H1 (cell line): ENCODE measurements around the gene RYR3. TPM values are rescaled to one million over a fixed set of nuclear protein-coding genes. Genes with fewer than 3 reads are reported as not detected.

ENCODE experiments used
- ASH2L ChIP-seq: fragments of 200-600, 300-600 bp; sonication (generic); IDR thresholded peaks from one replicate; pipeline ENCODE4 v1.7.1; 2017; ENCODE audit warnings: low read length
- GABPA ChIP-seq: IDR thresholded peaks from 2 replicates; pipeline ENCODE4 v1.6.1; 2011; ENCODE audit warnings: mild to moderate bottlenecking, low read length, moderate library complexity, borderline replicate concordance; ENCODE audit not compliant: insufficient read depth
- KDM1A ChIP-seq: fragments of 200-600, 300-600 bp; sonication (generic); IDR thresholded peaks from 2 replicates; pipeline ENCODE4 v1.7.1; 2016; ENCODE audit warnings: mild to moderate bottlenecking, low read length, borderline replicate concordance
- PHF8 ChIP-seq: fragments of 200-600 bp; sonication (generic); conservative IDR thresholded peaks from 2 replicates; pipeline ENCODE4 v1.7.1; 2012; ENCODE audit warnings: low read depth, mild to moderate bottlenecking, inconsistent platforms, low read length, moderate library complexity
- POU5F1 ChIP-seq: IDR thresholded peaks from 2 replicates; pipeline ENCODE4 v1.6.1; 2011; ENCODE audit warnings: low read depth, mild to moderate bottlenecking, low read length, moderate library complexity
- RFX5 ChIP-seq: IDR thresholded peaks from 2 replicates; pipeline ENCODE4 v1.6.1; 2011; ENCODE audit warnings: low read depth, low read length, improper control_type of control experiment, borderline replicate concordance
- SIRT6 ChIP-seq: IDR thresholded peaks from one replicate; pipeline ENCODE4 v1.7.1; 2012; ENCODE audit warnings: low read length, inconsistent platforms
- SRF ChIP-seq: IDR thresholded peaks from 2 replicates; pipeline ENCODE4 v1.6.1; 2011; ENCODE audit warnings: mild to moderate bottlenecking, low read depth, low read length, moderate library complexity
- TCF12 ChIP-seq: IDR thresholded peaks from 2 replicates; pipeline ENCODE4 v1.6.1; 2011; ENCODE audit warnings: low read depth, mild to moderate bottlenecking, low read length
- polyA plus RNA-seq, 7 experiments: library from polyadenylated mRNA; depleted of rRNA in 3 of 7; stranded (reverse) in 5 of 7; unstranded in 2 of 7; fragments of >200 nt in 5 of 7; fragments of 200-250 nt in 2 of 7; gene quantifications; 1 replicate in 5 of 7; 2 replicates in 1 of 7; 4 replicates in 1 of 7; pipeline versions ENCODE4 v1.2.1 to v1.2.3, GENCODE V29; 2011 to 2013; ENCODE audit warnings: missing spikeins in 2 of 7, mixed read lengths in 2 of 7
- total RNA-seq: library from RNA; stranded (reverse); fragmentation: NEBNext Ultra II Directional; extraction: Animal tissue kit (Norgen Biotek cat#: 25700); gene quantifications from 2 replicates; pipeline ENCODE4 v1.2.1, GENCODE V29; 2021
- TF ChIP-seq, protein P1 (sequence below): fragments of 300-600 bp; sonication (generic); IDR thresholded peaks from 2 replicates; pipeline ENCODE4 v1.7.1; 2012; ENCODE audit warnings: low read length, moderate library complexity, mild to moderate bottlenecking, inconsistent platforms; ENCODE audit not compliant: insufficient replicate concordance
- TF ChIP-seq, protein P2 (sequence below): IDR thresholded peaks from 2 replicates; pipeline ENCODE4 v1.6.1; 2012; ENCODE audit warnings: low read length, inconsistent platforms

Gene RYR3
- total and polyA plus RNA-seq, 2 of the 8 experiments (the other 6 are each of a cell fraction or from before 2014, with no cell fraction given), result 0.33 to 3.4 TPM

DNA sequence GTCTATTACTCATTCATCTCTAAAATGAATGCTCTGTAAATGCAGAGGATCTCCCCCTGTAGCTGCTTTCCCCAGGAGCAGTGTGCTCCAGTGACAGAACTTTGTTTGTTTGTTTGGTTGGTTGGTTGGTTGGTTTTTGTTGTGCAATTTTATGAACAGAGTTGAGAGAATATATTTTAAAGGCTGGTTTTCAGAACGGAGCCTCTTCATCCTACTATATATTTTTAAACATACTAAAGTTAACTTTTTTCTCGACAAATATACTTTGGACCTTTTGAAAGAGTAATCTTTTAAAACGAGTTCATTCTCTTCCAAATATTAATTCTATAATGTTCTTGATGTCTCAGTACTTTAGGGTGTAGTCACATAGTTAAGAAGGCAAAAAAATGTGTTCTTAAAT is 20.2 kb downstream of the RYR3 start (continued):
- TF ChIP-seq, protein P1, sequence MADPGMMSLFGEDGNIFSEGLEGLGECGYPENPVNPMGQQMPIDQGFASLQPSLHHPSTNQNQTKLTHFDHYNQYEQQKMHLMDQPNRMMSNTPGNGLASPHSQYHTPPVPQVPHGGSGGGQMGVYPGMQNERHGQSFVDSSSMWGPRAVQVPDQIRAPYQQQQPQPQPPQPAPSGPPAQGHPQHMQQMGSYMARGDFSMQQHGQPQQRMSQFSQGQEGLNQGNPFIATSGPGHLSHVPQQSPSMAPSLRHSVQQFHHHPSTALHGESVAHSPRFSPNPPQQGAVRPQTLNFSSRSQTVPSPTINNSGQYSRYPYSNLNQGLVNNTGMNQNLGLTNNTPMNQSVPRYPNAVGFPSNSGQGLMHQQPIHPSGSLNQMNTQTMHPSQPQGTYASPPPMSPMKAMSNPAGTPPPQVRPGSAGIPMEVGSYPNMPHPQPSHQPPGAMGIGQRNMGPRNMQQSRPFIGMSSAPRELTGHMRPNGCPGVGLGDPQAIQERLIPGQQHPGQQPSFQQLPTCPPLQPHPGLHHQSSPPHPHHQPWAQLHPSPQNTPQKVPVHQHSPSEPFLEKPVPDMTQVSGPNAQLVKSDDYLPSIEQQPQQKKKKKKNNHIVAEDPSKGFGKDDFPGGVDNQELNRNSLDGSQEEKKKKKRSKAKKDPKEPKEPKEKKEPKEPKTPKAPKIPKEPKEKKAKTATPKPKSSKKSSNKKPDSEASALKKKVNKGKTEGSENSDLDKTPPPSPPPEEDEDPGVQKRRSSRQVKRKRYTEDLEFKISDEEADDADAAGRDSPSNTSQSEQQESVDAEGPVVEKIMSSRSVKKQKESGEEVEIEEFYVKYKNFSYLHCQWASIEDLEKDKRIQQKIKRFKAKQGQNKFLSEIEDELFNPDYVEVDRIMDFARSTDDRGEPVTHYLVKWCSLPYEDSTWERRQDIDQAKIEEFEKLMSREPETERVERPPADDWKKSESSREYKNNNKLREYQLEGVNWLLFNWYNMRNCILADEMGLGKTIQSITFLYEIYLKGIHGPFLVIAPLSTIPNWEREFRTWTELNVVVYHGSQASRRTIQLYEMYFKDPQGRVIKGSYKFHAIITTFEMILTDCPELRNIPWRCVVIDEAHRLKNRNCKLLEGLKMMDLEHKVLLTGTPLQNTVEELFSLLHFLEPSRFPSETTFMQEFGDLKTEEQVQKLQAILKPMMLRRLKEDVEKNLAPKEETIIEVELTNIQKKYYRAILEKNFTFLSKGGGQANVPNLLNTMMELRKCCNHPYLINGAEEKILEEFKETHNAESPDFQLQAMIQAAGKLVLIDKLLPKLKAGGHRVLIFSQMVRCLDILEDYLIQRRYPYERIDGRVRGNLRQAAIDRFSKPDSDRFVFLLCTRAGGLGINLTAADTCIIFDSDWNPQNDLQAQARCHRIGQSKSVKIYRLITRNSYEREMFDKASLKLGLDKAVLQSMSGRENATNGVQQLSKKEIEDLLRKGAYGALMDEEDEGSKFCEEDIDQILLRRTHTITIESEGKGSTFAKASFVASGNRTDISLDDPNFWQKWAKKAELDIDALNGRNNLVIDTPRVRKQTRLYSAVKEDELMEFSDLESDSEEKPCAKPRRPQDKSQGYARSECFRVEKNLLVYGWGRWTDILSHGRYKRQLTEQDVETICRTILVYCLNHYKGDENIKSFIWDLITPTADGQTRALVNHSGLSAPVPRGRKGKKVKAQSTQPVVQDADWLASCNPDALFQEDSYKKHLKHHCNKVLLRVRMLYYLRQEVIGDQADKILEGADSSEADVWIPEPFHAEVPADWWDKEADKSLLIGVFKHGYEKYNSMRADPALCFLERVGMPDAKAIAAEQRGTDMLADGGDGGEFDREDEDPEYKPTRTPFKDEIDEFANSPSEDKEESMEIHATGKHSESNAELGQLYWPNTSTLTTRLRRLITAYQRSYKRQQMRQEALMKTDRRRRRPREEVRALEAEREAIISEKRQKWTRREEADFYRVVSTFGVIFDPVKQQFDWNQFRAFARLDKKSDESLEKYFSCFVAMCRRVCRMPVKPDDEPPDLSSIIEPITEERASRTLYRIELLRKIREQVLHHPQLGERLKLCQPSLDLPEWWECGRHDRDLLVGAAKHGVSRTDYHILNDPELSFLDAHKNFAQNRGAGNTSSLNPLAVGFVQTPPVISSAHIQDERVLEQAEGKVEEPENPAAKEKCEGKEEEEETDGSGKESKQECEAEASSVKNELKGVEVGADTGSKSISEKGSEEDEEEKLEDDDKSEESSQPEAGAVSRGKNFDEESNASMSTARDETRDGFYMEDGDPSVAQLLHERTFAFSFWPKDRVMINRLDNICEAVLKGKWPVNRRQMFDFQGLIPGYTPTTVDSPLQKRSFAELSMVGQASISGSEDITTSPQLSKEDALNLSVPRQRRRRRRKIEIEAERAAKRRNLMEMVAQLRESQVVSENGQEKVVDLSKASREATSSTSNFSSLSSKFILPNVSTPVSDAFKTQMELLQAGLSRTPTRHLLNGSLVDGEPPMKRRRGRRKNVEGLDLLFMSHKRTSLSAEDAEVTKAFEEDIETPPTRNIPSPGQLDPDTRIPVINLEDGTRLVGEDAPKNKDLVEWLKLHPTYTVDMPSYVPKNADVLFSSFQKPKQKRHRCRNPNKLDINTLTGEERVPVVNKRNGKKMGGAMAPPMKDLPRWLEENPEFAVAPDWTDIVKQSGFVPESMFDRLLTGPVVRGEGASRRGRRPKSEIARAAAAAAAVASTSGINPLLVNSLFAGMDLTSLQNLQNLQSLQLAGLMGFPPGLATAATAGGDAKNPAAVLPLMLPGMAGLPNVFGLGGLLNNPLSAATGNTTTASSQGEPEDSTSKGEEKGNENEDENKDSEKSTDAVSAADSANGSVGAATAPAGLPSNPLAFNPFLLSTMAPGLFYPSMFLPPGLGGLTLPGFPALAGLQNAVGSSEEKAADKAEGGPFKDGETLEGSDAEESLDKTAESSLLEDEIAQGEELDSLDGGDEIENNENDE, result no peak
- TF ChIP-seq ASH2L (no peak), KDM1A (no peak), PHF8 (no peak), TCF12 (no peak), POU5F1 (no peak), SRF (no peak), SIRT6 (no peak), GABPA (no peak), RFX5 (no peak)
- TF ChIP-seq, protein P2, sequence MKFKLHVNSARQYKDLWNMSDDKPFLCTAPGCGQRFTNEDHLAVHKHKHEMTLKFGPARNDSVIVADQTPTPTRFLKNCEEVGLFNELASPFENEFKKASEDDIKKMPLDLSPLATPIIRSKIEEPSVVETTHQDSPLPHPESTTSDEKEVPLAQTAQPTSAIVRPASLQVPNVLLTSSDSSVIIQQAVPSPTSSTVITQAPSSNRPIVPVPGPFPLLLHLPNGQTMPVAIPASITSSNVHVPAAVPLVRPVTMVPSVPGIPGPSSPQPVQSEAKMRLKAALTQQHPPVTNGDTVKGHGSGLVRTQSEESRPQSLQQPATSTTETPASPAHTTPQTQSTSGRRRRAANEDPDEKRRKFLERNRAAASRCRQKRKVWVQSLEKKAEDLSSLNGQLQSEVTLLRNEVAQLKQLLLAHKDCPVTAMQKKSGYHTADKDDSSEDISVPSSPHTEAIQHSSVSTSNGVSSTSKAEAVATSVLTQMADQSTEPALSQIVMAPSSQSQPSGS, result no peak
